Measurements from ENCODE around the gene CASZ1. TPM values are rescaled to one million over a fixed set of nuclear protein-coding genes. Genes with fewer than 3 reads are reported as not detected.

CASZ1 gene
- polyA plus RNA-seq, 4 donors: 13.5 to 23.0 (median 14.5) TPM

DNA sequence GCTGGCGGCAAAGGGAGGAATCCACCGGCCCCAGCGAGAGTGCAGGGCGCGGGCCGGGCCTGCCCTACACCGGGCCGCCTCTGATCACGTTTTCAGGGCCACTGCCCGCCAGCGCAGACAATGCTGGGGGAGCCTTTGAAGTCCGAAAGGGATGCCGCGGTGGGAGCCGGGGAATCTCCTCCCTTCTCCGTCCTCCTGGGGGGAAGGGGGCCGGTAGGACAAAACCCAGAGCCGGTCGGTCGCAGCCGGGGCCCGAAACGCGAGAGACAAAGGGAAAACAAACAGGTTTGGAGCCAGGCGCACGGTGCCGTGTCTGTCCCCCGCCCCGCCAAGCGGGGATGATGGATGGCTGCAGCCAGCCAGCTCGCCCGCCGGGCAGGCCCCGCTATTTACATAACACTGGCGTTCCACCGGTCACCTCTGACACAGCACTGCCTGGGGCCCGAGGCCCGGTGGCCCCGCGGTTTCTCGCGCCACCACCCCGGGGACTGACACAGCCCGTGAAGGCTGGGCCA is 92.0 kb downstream of the CASZ1 start:
- H3K4me3 ChIP-seq (ENCODE audit: low read depth in 1 of 3, low read length in 3 of 3): no peak overlapping the region
- FAIRE-seq (no peak), DNase-seq (no peak)
- peaks cover 0 to 5% of the 10 kb centered on the region in 2 donors for H3K9me3 ChIP-seq (ENCODE audit: control insufficient read depth in 2 of 2, insufficient read depth in 1 of 2, low read depth in 1 of 2, low read length in 1 of 2)
- H3K36me3 ChIP-seq (ENCODE audit: control insufficient read depth in 3 of 3, insufficient read depth in 2 of 3, low read depth in 1 of 3, low read length in 3 of 3): peaks cover 0 to 41% (median 2%) of the 10 kb centered on the region in 3 donors
- peaks cover 0 to 2% (median 2%) of the 10 kb centered on the region in 3 donors for H3K27me3 ChIP-seq (ENCODE audit: control insufficient read depth in 3 of 3, insufficient read depth in 3 of 3, low read length in 3 of 3)
- 72 to 95% (median 83%) methylated on average over 42 to 44 of the region's 44 CpGs for WGBS, 3 donors
- peaks cover 0 to 5% (median 0%) of the 10 kb centered on the region in 3 donors for H3K4me1 ChIP-seq (ENCODE audit: control insufficient read depth in 3 of 3, insufficient read depth in 2 of 3, low read depth in 1 of 3, low read length in 2 of 3)
- no peak overlapping the region for H3K27ac ChIP-seq (ENCODE audit: low read depth in 1 of 3, low read length in 2 of 3)

- DNase-seq (peak in 1 of 2 donors; percentile 43), FAIRE-seq (no peak)
- 75 to 88% (median 85%) methylated on average over 8 of the region's 8 CpGs for WGBS, 3 donors
- peaks cover 0 to 41% (median 2%) of the 10 kb centered on the region in 3 donors for H3K36me3 ChIP-seq (ENCODE audit: control insufficient read depth in 3 of 3, insufficient read depth in 2 of 3, low read depth in 1 of 3, low read length in 3 of 3)
- no peak overlapping the region for H3K27ac ChIP-seq (ENCODE audit: low read depth in 1 of 3, low read length in 2 of 3)
- H3K4me3 ChIP-seq (ENCODE audit: low read depth in 1 of 3, low read length in 3 of 3): no peak overlapping the region
- peaks cover 0 to 5% of the 10 kb centered on the region in 2 donors for H3K9me3 ChIP-seq (ENCODE audit: control insufficient read depth in 2 of 2, insufficient read depth in 1 of 2, low read depth in 1 of 2, low read length in 1 of 2)
- H3K4me1 ChIP-seq (ENCODE audit: control insufficient read depth in 3 of 3, insufficient read depth in 2 of 3, low read depth in 1 of 3, low read length in 2 of 3): peaks cover 0 to 5% (median 0%) of the 10 kb centered on the region in 3 donors
- H3K27me3 ChIP-seq (ENCODE audit: control insufficient read depth in 3 of 3, insufficient read depth in 3 of 3, low read length in 3 of 3): peaks cover 0 to 2% (median 0%) of the 10 kb centered on the region in 3 donors
These were observed 92.7 kb downstream of the CASZ1 start for GRCh38 chr1:10703702-10704101.

DNA sequence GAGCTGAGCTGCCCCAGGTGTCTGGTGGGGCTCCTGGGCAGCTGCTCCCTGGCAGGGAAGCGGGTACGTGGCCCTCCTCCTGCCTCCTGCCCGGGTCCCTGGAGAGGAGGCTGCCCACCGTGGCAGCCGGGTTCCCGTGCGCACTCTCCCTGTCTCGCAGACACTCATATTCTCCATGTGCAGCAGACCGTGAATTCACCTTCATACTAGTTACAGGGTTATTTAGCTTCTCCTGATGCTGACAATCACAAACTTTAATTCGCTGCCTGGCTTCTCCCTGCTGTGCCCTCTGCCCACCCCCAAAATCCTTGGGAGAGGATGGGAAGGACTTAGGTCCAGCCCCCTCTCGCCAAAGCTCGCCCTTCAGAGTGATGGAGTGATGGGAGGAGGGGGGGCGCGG is 95.3 kb downstream of the CASZ1 start:
- WGBS, 3 donors: 82 to 89% (median 88%) methylated on average over 13 to 14 of the region's 14 CpGs
- peaks cover 0 to 15% (median 0%) of the 10 kb centered on the region in 3 donors for H3K4me1 ChIP-seq (ENCODE audit: control insufficient read depth in 3 of 3, insufficient read depth in 2 of 3, low read depth in 1 of 3, low read length in 2 of 3)
- peaks cover 0 to 2% (median 0%) of the 10 kb centered on the region in 3 donors for H3K27me3 ChIP-seq (ENCODE audit: control insufficient read depth in 3 of 3, insufficient read depth in 3 of 3, low read length in 3 of 3)
- peaks cover 0 to 51% (median 2%) of the 10 kb centered on the region in 3 donors for H3K36me3 ChIP-seq (ENCODE audit: control insufficient read depth in 3 of 3, insufficient read depth in 2 of 3, low read depth in 1 of 3, low read length in 3 of 3)
- H3K27ac ChIP-seq (ENCODE audit: low read depth in 1 of 3, low read length in 2 of 3): no peak overlapping the region
- H3K9me3 ChIP-seq (ENCODE audit: control insufficient read depth in 2 of 2, insufficient read depth in 1 of 2, low read depth in 1 of 2, low read length in 1 of 2): peaks cover 0 to 5% of the 10 kb centered on the region in 2 donors
- no peak for DNase-seq
- no peak overlapping the region for H3K4me3 ChIP-seq (ENCODE audit: low read depth in 1 of 3, low read length in 3 of 3)
- FAIRE-seq: no peak

DNA sequence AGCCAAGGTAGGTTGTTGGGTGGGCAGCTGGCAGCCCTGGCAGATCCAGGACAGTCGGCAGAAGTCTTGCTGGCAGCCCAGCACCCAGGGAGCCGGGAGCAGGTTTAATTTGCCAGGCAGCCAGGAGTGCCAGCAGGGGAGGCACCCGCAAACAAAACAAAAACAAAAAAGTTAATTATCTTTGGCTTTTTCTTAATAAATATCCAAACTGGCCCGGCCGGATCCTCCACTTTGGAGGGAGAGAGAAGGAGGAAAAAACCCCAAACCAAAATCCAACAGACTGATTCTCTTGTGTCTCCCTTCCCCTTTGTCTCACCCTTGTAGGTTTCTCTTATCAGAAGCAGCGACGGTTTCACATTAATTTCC is 97.0 kb downstream of the CASZ1 start:
- no peak for FAIRE-seq
- H3K4me3 ChIP-seq (ENCODE audit: low read depth in 1 of 3, low read length in 3 of 3): no peak overlapping the region

GRCh38 chr1:10698726-10699469 is 97.5 kb downstream of the CASZ1 start:
- H3K9me3 ChIP-seq (ENCODE audit: control insufficient read depth in 2 of 2, insufficient read depth in 1 of 2, low read depth in 1 of 2, low read length in 1 of 2): peaks cover 0 to 3% of the 10 kb centered on the region in 2 donors
- 78 to 81% (median 79%) methylated on average over 12 to 14 of the region's 14 CpGs for WGBS, 3 donors
- peaks cover 0 to 18% (median 4%) of the 10 kb centered on the region in 3 donors for H3K4me1 ChIP-seq (ENCODE audit: control insufficient read depth in 3 of 3, insufficient read depth in 2 of 3, low read depth in 1 of 3, low read length in 2 of 3)
- DNase-seq (no peak), FAIRE-seq (no peak)
- no peak overlapping the region for H3K4me3 ChIP-seq (ENCODE audit: low read depth in 1 of 3, low read length in 3 of 3)
- H3K36me3 ChIP-seq (ENCODE audit: control insufficient read depth in 3 of 3, insufficient read depth in 2 of 3, low read depth in 1 of 3, low read length in 3 of 3): peaks cover 0 to 38% (median 0%) of the 10 kb centered on the region in 3 donors
- no peaks in the 10 kb centered on the region for H3K27me3 ChIP-seq (ENCODE audit: control insufficient read depth in 3 of 3, insufficient read depth in 3 of 3, low read length in 3 of 3)
- no peak overlapping the region for H3K27ac ChIP-seq (ENCODE audit: low read depth in 1 of 3, low read length in 2 of 3)

More for the DNA sequence above, 97.0 kb downstream of the CASZ1 start:
- Histone ChIP-seq H3K4me1 (ENCODE audit: control insufficient read depth in 3 of 3, insufficient read depth in 2 of 3, low read depth in 1 of 3, low read length in 2 of 3) (peaks cover 0 to 18% (median 4%) of the 10 kb centered on the region in 3 donors), H3K36me3 (ENCODE audit: control insufficient read depth in 3 of 3, insufficient read depth in 2 of 3, low read depth in 1 of 3, low read length in 3 of 3) (peaks cover 0 to 44% (median 0%) of the 10 kb centered on the region in 3 donors), H3K27ac (ENCODE audit: low read depth in 1 of 3, low read length in 2 of 3) (no peak overlapping the region), H3K9me3 (ENCODE audit: control insufficient read depth in 2 of 2, insufficient read depth in 1 of 2, low read depth in 1 of 2, low read length in 1 of 2) (peaks cover 0 to 5% of the 10 kb centered on the region in 2 donors), H3K27me3 (ENCODE audit: control insufficient read depth in 3 of 3, insufficient read depth in 3 of 3, low read length in 3 of 3) (peaks cover 0 to 2% (median 0%) of the 10 kb centered on the region in 3 donors)
- DNase-seq: no peak
- WGBS, 3 donors: 40 to 60% (median 47%) methylated on average over 7 of the region's 7 CpGs

- DNase-seq (peak in 1 of 2 donors; percentile 25), FAIRE-seq (no peak)
- peaks cover 0 to 31% (median 0%) of the 10 kb centered on the region in 3 donors for H3K36me3 ChIP-seq (ENCODE audit: control insufficient read depth in 3 of 3, insufficient read depth in 2 of 3, low read depth in 1 of 3, low read length in 3 of 3)
- H3K27ac ChIP-seq (ENCODE audit: low read depth in 1 of 3, low read length in 2 of 3): no peak overlapping the region
- no peak overlapping the region for H3K4me3 ChIP-seq (ENCODE audit: low read depth in 1 of 3, low read length in 3 of 3)
- 46 to 76% (median 57%) methylated on average over 25 of the region's 25 CpGs for WGBS, 3 donors
- H3K9me3 ChIP-seq (ENCODE audit: control insufficient read depth in 2 of 2, insufficient read depth in 1 of 2, low read depth in 1 of 2, low read length in 1 of 2): no peaks in the 10 kb centered on the region
- H3K27me3 ChIP-seq (ENCODE audit: control insufficient read depth in 3 of 3, insufficient read depth in 3 of 3, low read length in 3 of 3): no peaks in the 10 kb centered on the region
- H3K4me1 ChIP-seq (ENCODE audit: control insufficient read depth in 3 of 3, insufficient read depth in 2 of 3, low read depth in 1 of 3, low read length in 2 of 3): peaks cover 0 to 23% (median 4%) of the 10 kb centered on the region in 3 donors
These were observed 98.8 kb downstream of the CASZ1 start for GRCh38 chr1:10697621-10698160.

GRCh38 chr1:10696977-10697376 is 99.5 kb downstream of the CASZ1 start:
- FAIRE-seq (no peak), DNase-seq (no peak)
- Histone ChIP-seq H3K27me3 (ENCODE audit: control insufficient read depth in 3 of 3, insufficient read depth in 3 of 3, low read length in 3 of 3) (no peaks in the 10 kb centered on the region), H3K27ac (ENCODE audit: low read depth in 1 of 3, low read length in 2 of 3) (no peak overlapping the region), H3K9me3 (ENCODE audit: control insufficient read depth in 2 of 2, insufficient read depth in 1 of 2, low read depth in 1 of 2, low read length in 1 of 2) (no peaks in the 10 kb centered on the region), H3K4me1 (ENCODE audit: control insufficient read depth in 3 of 3, insufficient read depth in 2 of 3, low read depth in 1 of 3, low read length in 2 of 3) (peaks cover 0 to 30% (median 7%) of the 10 kb centered on the region in 3 donors), H3K36me3 (ENCODE audit: control insufficient read depth in 3 of 3, insufficient read depth in 2 of 3, low read depth in 1 of 3, low read length in 3 of 3) (peaks cover 0 to 27% (median 0%) of the 10 kb centered on the region in 3 donors), H3K4me3 (ENCODE audit: low read depth in 1 of 3, low read length in 3 of 3) (no peak overlapping the region)
- 58 to 75% (median 73%) methylated on average over 3 to 7 of the region's 7 CpGs for WGBS, 3 donors
